ENCODE data around the gene WFIKKN1.

Gene WFIKKN1

DNA sequence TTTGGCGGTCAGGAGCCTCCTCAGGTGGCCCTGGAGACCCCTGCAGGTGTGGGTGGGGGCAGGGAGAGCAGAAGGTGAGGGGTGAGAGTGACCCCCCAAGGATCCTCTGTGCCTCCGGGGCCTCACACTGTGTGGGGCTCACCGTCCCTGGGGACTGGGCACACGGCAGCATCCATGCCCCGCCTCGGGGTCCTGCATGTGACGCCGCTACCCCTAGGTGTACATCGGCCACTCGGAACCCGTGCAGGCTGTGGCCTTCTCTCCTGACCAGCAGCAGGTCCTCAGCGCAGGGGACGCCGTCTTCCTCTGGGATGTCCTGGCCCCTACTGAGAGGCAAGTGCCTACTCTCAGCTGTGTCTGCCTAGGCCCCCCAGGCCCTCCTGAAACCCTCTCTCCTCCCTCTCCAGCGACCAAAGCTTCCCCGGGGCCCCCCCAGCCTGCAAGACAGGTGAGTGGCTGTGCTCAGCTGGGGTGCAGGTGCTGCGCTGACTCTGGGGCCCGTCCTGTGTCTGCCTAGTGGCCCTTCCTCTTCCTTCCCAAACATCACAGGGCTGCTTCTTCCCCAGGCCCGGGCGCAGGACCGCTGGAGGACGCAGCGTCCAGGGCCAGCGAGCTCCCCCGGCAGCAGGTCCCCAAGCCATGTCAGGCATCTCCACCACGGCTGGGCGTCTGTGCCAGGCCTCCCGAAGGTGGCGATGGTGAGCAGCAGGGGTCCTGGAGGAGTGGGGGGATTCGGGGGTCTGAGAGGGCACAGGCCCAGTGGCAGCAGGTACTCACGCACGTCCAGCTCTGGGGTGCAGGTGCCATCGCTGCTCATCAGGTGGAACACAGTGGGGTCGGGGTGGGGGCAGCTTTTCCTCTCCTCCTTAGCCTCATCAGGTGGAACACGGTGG, 28.1 kb downstream of the WFIKKN1 start:
- no peak for ATAC-seq

DNA sequence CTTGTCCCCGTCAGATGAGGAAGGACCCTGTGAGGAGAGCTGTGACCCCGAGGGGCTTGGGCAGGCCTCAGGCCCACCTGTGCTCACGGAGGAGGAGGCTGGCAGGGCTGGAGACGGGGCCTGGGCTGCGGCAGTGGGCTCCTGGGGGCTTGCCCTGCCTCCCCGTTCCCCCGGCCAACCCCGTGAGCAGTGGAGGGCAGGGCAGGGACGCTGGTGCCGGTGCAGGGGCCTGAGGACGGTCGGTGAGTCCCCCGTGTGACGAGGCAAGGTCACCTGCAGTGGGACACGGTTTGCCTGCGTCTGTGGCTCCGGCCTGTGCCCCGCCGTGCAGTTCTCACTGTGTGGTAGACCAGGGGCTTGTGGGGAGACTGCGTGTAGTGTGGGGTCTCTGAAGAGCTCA, 28.8 kb downstream of the WFIKKN1 start:
- no peak for ATAC-seq

DNA sequence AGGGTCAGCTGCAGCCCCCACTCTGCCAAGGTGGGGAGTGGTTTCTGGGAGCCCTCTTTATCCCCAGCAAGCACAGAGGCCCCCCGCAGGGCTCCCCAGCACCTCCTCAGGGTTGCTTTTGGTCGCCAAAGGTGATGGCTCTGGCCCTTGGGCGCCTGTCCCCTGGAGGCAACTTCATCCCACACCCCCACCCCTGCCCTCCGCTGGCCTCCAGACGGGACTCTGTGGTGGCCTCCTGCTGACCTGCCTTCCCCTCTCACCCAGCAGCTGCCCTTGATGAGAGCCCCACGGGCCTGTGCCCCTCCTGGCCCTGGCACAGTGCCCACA, 29.3 kb downstream of the WFIKKN1 start:
- ATAC-seq = no peak

DNA sequence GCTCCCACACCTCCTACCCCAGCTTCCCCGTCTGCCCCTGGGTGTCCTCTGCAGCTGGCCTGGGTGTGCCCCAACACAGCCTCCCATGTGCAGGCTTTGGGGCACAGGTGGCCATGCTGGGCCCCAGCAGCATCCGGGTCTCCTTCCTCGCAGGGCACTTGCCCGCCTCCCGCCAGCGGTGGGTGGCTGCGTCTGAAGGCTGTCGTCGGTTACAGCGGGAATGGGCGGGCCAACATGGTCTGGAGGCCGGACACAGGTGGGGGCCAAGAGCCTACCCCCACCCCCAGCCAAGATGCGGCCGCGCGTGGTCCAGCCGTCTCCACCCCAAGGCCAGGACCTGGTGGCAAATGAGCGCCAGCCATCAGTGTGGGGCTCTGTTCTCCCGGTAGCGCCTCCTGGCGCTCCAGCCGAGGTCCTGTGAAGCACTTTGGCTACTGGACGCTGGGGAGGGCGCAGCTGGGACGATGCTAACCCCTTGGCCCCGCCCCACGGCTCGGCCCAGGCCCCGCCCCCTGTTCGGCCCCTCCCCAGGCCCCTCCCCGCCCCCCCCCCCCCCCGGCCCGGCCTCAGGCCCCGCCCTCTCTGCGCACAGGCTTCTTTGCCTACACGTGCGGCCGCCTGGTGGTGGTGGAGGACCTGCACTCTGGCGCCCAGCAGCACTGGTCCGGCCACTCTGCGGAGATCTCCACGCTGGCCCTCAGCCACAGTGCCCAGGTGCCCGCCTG, 29.8 kb downstream of the WFIKKN1 start:
- peak; percentile 49 to 69 for ATAC-seq

DNA sequence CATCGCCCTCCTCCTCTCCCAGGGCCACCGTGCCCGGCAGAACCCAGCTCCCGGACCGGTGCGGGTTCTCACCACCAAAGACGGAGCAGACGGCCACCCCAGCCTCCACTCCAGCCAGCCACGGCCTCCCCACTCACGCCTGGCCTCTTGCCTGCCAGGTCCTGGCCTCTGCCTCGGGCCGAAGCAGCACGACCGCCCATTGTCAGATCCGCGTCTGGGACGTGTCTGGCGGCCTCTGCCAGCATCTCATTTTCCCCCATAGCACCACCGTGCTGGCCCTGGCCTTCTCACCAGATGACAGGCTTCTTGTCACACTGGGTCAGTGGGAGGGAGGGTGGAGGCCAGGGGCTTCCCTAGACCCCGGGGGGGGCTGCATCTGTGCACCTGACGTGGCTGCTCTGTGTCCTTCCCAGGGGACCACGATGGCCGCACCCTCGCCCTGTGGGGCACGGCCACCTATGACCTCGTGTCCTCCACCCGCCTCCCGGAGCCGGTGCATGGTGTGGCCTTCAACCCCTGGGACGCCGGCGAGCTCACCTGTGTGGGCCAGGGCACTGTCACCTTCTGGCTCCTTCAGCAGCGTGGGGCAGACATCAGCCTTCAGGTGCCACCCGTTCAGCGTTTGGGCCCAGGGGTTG, 30.5 kb downstream of the WFIKKN1 start:
- no peak for ATAC-seq

DNA sequence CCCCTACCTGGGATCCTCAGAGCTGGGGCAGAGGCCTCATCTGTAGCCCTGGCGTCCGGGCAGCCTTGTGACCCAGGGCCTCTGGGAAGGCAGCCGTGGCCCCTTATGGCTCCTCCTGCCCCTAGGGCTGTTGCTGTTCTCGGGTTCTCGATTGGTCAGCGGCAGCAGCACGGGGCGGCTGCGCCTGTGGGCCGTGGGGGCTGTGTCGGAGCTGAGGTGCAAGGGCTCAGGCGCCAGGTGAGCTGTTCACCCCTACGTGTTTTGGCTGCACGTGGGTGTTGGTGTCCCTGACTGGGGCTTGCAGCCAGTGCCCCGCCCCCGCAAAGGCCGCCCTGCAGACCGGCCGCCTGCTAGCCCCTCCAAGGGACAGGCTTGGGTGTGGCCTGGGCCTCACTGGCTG, 31.3 kb downstream of the WFIKKN1 start:
- ATAC-seq = no peak

DNA sequence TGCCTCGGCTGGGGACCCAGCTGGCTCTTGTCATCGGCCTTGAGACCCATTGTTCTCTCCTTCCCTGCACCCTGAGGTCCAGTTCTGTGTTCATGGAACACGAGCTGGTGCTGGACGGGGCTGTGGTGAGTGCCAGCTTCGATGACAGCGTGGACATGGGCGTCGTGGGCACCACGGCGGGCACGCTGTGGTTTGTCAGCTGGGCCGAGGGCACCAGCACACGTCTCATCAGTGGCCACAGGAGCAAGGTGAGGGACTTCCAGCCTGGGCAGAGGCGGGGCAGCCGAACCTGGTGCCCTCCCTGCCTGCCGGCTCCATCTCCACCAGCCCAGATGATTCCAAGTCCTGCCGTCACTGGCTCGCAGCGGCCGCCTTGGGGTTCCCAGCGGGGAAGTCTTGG, 31.8 kb downstream of the WFIKKN1 start:
- no peak for ATAC-seq

DNA sequence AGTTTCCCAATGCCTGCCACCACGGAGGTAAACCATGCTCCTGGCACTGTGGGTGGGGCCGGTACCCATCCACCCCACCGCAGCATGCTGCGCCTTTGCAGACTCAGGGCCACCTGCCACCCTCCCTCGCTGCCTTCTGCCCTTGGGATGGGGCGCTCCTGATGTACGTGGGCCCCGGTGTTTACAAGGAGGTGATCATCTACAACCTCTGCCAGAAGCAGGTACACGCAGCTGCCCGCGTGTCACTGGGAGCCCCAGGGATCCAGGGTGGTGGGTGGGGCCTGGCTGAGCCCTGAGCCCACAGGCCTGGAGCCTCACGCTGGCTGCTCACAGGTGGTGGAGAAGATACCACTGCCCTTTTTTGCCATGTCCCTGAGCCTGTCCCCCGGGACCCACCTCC, 35.8 kb downstream of the WFIKKN1 start:
- no peak for ATAC-seq

DNA sequence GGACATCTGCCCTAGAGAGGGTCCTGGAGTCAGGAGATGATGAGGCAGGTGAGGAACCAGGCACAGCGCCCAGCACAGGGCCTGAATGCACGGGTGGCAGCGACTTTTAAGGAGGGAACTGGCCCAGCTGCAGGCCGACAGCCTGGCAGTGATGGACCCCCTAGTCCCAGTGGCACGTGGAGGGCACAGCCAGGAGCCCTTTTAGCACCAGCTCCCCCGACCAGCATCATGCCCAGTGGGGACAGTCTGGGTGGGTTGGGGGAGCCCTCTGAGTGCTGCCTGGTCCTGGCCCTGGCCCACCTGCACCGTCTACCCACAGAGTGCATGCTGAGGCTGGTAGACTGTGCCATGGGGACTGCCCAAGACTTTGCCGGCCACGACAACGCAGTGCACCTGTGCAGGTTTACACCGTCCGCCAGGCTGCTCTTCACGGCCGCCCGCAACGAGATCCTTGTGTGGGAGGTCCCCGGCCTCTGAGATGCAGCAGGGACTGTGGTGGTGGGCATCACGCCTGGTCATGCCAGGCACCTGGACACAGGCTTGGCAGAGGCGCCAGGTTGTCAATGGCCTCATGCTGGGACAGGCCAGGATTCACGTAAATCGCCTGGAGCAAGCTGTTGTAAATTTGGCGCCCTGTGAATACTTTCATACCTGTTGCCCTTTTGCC, 36.5 kb downstream of the WFIKKN1 start:
- ATAC-seq = no peak

DNA sequence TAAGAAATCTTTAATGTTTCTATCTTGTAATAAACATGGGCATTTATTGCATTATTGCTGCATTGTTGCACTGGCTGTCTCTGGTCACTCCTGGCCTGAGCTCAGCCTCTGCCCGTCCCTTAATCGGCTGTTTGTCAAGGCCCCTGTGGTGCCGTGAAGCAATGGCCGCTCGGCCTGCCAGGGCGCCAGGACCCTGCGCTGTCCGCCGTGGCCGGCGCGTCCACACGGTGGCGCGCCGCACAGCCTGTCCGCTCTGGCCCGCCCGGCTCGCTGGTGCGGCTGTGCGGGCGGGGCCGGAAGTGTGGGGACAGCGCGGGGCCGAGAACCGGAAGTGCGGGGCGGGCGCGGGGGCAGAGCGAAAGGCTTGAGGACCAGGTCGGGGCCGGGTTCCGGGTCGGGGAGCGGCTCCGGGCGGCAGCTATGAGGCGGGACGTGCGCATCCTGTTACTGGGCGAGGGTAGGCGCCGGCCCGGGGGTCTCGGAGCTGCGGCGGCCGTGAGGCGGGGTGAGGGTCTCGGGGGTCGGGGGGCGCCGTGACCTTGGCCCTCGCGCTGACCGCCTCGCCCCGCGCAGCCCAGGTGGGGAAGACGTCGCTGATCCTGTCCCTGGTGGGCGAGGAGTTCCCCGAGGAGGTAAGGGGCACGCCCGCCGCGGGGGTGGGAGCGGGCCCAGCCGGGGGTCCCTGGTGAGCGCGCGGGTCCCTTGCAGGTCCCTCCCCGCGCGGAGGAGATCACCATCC, 37.2 kb downstream of the WFIKKN1 start, which contains the start of gene RHOT2:
Gene RHOT2, plus strand, starts transcription at position 353 of the 739 bp plus-strand sequence. Its CDS starts 68 bp downstream, at position 421.
- ATAC-seq = peak; percentile 98

DNA sequence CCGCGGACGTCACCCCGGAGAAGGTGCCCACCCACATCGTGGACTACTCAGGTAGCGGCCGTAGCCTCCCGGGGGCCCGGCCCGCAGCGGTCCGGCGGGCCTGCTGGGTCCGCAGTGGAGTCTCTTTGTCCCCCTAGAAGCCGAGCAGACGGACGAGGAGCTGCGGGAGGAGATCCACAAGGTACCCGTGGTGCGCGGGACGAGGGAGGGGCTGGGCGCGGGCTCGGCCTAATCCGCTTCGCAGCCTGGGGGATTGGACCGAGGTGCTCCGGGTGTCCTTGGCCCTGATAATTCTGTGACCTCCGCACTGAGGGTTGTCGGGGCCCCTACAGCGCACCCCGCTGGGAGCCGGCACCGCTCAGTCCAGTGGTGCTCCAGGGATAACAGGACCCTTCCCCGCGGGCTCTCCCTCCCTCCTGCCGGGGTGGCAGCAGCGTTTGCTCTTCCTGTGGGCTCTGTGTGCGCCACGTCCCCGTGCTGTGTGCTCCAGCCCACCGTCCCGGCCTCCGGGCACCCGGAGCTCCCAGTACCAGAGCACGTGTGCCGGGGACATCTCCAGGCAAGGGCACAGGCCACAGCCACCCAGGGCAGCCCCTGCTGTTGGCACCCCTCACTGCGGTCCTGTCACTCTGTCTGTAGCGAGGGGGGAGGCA, 37.9 kb downstream of the WFIKKN1 start:
- ATAC-seq = no peak

DNA sequence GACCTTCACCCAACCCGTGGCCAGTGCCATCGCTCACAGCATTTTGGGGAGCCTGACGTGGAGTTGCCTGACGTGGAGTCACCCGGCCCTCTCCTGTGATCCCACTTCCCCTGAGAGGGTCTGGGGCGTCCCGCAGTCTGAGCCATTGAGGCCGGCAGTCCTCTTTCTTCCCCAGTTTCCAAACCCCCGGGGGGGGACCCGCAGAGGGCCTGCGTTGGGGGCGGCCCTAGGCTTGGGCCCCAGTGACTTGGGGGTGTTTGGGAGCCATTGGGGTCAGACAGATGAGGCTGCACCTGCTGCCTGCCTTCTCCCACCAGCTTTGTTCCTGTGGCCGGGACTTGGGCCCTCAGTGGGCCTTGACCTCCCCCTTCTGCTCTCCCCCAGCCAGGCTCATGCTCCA, 38.9 kb downstream of the WFIKKN1 start:
- no peak for ATAC-seq

DNA sequence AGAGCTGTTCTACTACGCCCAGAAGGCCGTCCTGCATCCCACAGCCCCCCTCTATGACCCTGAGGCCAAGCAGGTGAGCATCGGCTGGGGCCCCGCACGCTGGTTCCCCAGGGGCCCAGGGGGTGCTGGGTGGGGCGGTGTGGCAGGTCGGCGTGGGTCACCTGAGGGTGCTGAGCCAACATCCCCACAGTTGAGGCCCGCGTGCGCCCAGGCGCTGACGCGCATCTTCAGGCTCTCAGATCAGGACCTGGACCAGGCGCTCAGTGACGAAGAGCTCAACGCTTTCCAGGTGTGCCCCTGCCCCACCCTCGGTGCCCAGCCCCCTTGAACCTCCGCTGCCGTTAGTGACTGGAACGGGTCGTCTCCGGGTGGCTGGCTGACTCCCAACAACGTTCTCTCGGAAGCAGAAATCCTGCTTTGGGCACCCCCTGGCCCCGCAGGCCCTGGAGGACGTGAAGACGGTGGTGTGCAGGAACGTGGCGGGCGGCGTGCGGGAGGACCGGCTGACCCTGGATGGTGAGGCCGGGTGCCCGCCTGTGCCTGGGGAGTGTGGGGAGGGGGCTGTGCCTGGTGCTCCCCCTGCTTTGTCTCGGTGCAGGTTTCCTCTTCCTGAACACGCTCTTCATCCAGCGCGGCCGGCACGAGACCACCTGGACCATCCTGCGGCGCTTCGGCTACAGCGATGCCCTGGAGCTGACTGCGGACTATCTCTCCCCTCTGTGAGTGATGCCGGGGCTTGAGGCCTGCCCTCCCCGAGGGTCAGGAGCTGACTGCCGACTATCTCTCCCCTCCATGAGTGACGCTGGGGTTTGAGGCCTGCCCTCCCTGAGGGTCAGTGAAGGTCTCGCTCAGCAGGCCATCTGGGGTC, 39.9 kb downstream of the WFIKKN1 start:
- no peak for ATAC-seq

DNA sequence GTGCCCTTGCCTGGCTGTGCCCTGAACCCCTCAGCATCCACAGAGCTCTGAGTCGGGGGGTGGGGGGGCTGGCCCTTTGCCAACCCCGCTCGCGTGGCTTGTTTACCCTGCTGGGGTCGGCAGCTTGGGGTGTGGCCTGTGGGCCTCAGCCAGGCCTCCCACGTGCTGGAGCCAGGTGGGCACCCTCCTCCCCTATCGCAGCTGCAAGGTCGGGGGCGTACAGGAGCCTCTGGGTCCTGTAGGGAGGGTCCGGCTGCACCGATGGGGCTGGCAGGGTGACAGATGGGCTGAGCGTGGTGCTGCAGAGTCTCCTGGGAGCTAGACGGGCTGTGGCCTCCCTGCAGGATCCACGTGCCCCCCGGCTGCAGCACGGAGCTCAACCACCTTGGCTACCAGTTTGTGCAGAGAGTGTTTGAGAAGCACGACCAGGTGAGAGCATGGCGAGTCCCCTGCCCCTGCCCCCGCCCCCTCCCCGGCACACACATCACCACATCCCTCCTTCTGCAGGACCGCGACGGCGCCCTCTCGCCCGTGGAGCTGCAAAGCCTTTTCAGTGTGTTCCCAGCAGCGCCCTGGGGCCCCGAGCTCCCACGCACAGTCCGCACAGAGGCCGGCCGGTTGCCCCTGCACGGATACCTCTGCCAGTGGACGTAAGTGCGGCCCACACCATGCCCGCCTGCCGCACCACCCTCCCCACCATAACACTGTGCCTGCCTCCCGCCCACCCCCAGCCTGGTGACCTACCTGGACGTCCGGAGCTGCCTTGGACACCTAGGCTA, 40.8 kb downstream of the WFIKKN1 start:
- no peak for ATAC-seq

DNA sequence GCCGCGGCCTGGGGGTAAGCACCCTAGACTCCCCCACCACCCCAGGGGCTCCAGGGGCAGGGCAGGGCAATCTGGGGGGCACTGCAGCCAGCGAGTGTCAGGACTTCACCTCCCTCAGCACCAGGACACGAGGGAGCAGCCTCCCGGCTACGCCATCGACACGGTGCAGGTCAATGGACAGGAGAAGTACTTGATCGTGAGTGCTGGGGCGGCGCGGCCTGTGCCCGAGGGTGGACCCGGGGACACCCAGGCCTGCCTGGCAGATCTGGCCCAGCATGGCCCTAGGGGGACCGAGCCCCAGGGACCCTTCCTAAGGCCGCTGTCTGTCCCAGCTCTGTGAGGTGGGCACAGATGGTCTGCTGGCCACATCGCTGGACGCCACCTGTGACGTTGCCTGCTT, 41.6 kb downstream of the WFIKKN1 start:
- ATAC-seq = no peak

DNA sequence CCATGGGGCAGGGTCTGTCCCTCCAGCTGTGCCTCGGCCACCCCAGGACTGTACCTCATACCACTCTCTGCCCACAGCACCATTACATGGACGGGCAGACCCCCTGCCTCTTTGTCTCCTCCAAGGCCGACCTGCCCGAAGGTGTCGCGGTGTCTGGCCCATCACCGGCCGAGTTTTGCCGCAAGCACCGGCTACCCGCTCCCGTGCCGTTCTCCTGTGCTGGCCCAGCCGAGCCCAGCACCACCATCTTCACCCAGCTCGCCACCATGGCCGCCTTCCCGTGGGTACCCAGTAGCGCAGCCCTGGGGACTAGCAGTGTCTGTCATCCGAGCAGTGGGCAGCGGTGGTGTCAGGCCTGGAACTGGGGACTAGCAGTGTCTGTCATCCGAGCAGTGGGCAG, 42.1 kb downstream of the WFIKKN1 start:
- no peak for ATAC-seq

DNA sequence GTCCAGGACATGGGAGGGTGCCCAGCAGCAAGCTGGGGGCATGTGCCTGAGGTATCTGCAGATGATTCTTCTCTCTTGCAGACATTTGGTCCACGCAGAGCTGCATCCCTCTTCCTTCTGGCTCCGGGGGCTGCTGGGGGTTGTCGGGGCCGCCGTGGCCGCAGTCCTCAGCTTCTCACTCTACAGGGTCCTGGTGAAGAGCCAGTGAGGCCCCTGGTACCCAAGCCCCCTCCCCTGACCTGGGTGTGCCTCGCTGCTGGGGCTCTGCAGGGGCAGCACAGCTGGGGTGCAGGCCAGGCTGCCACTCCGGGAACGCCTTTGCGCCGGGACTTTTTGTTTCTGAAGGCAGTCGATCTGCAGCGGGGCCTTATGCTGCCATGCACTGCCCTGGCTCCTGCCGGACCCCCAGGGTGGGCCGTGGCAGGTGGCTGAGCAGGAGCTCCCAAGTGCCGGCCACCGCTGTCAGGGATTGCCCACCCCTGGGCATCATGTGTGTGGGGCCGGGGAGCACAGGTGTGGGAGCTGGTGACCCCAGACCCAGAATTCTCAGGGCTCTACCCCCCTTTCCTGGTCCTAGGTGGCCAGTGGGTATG, 42.7 kb downstream of the WFIKKN1 start:
- no peak for ATAC-seq

DNA sequence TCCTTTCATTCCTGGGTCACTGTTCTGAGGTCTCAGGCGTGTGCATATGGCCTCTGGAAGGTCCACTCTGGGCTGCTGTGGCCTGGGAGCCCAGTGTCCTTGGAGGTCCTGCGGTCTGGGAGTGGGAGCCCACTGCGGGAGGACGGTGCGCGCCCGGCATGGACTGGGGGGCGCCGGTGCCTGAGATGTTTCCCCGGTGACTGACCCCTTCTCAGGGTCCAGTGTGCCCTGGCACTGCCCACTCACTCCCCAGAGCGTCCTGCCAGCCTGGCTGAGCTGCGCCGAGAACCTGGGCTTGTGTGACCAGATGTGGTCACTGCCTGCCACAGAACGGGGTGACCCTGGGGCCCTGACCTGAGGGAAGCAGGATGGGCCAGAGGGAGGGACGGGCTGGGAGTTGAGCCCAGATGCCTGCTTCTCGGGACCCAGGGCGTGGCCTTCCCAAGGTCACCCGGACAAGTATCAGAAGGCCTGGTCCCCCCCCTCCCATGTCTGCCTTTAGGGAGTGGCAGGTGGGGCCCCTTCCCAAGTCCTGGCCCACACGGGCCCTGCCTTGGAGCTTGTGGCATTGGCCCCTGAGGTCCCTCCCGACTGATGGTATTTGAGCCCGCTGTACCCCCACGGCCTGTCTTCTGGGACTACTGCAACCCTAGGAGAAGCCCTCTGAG, 43.6 kb downstream of the WFIKKN1 start:
- ATAC-seq = no peak
